SK-N-MC (cell line): ENCODE data around the gene FPR1.

Source experiments
- FOXP2 ChIP-seq: optimal IDR thresholded peaks from 2 replicates; pipeline ENCODE3; 2011; ENCODE audit warnings: mild to moderate bottlenecking, moderate library complexity; ENCODE audit not compliant: insufficient read depth; ENCODE audit errors: extremely low read length, control extremely low read depth
- POLR2AphosphoS5 ChIP-seq: IDR thresholded peaks from 2 replicates; pipeline ENCODE4 v1.6.1; 2012; ENCODE audit warnings: mild to moderate bottlenecking, low read depth, low read length, borderline replicate concordance

GRCh38 chr19:51721905-51722304 lies 29.8 kb downstream of the FPR1 start:
- TF ChIP-seq POLR2AphosphoS5 (no peak), FOXP2 (no peak)
